A673 (cell line): Measurements from ENCODE around the gene PRR5L.

Experiments
- CTCF ChIP-seq: fragments of 300-800, 200-600 bp; sonication (generic); conservative IDR thresholded peaks from 2 replicates; pipeline ENCODE4 v1.5.1; 2017; ENCODE audit warnings: low read depth, mild to moderate bottlenecking, antibody characterized with exemption, low read length, moderate library complexity, mixed read lengths
- EZH2 ChIP-seq: fragments of 200-600 bp; sonication (generic); IDR thresholded peaks from 2 replicates; pipeline ENCODE4 v1.6.1; 2017; ENCODE audit warnings: borderline replicate concordance, low read depth, mild to moderate bottlenecking, mixed read lengths, antibody characterized with exemption, low read length; ENCODE audit not compliant: poor library complexity, severe bottlenecking

- no peak for TF ChIP-seq CTCF
- TF ChIP-seq EZH2, result no peak
Observed at GRCh38 chr11:36261094-36261493, 35.0 kb upstream of the PRR5L start.
